ENCODE data around the gene KCNJ10. TPM values are rescaled to one million over a fixed set of nuclear protein-coding genes. Genes with fewer than 3 reads are reported as not detected.

The KCNJ10 gene
- total RNA-seq, 1 experiment from 2014 or later = 1.4 TPM

- ChIA-PET CTCF (interaction anchor here (0.7 to 31.0 kb wide), 3 partner anchors 10 to 187 kb away, joined by 3 to 978 read pairs (median 978); partner anchors contain the start of genes KCNJ10 and KCNJ9), POLR2A (no interaction called here)
- Mint-ChIP-seq H3K27me3 (ENCODE audit: low read depth) (peaks cover 36% of the 10 kb centered on the region), H3K4me3 (no peak overlapping the region), H3K4me1 (peaks cover 40% of the 10 kb centered on the region), H3K9me3 (no peaks in the 10 kb centered on the region), H3K27ac (no peak overlapping the region), H3K36me3 (no peaks in the 10 kb centered on the region)
- DNase-seq (ENCODE audit: low spot score) (no peak), ATAC-seq (no peak)
- TF ChIP-seq ELF4 (CRISPR knock-in tag; IDR thresholded peaks at IDR 0.05; ENCODE audit: low read depth) (no peak), ZMAT4 (CRISPR knock-in tag; IDR thresholded peaks at IDR 0.05) (no peak), ZBTB43 (CRISPR knock-in tag; IDR thresholded peaks at IDR 0.05) (no peak), USF2 (CRISPR knock-in tag; IDR thresholded peaks at IDR 0.05) (no peak), ZNF121 (CRISPR knock-in tag; IDR thresholded peaks at IDR 0.05) (no peak), TP53 (CRISPR knock-in tag; IDR thresholded peaks at IDR 0.05) (no peak), IRF2 (CRISPR knock-in tag; IDR thresholded peaks at IDR 0.05; ENCODE audit: borderline replicate concordance, low read depth) (no peak), NR3C1 (CRISPR knock-in tag; conservative IDR thresholded peaks at IDR 0.05; ENCODE audit: low read depth) (no peak)
Measured at GRCh38 chr1:160064746-160065145, 5.2 kb downstream of the KCNJ10 start.

- no peaks in the 10 kb centered on the region for H3K9me3 Mint-ChIP-seq
- H3K27ac Mint-ChIP-seq = no peak overlapping the region
- ATAC-seq (no peak), DNase-seq (ENCODE audit: low spot score) (no peak)
- peaks cover 36% of the 10 kb centered on the region for H3K4me1 Mint-ChIP-seq
- peaks cover 30% of the 10 kb centered on the region for H3K27me3 Mint-ChIP-seq (ENCODE audit: low read depth)
- no peak overlapping the region for H3K4me3 Mint-ChIP-seq
- H3K36me3 Mint-ChIP-seq = no peaks in the 10 kb centered on the region
- ChIA-PET POLR2A (no interaction called here), CTCF (interaction anchor here (0.7 to 31.0 kb wide), 4 partner anchors 11 to 188 kb away, joined by 3 to 978 read pairs (median 491); partner anchors contain the start of genes KCNJ10 and KCNJ9)
- no peak for TF ChIP-seq HMGXB4 (CRISPR knock-in tag; IDR thresholded peaks at IDR 0.05)
- TF ChIP-seq MLX (CRISPR knock-in tag; IDR thresholded peaks at IDR 0.05) = no peak
- TF ChIP-seq MXD4 (CRISPR knock-in tag; IDR thresholded peaks at IDR 0.05; ENCODE audit: borderline replicate concordance) = no peak
- TF ChIP-seq ARID4B (CRISPR knock-in tag; IDR thresholded peaks at IDR 0.05; ENCODE audit: borderline replicate concordance) = no peak
- TF ChIP-seq FOXJ3 (CRISPR knock-in tag; IDR thresholded peaks at IDR 0.05; ENCODE audit: borderline replicate concordance) = no peak
- no peak for TF ChIP-seq CTCF (IDR thresholded peaks at IDR 0.05)
- TF ChIP-seq ZNF425 (CRISPR knock-in tag; conservative IDR thresholded peaks at IDR 0.05) = no peak
- TF ChIP-seq OVOL2 (CRISPR knock-in tag; IDR thresholded peaks at IDR 0.05; ENCODE audit: borderline replicate concordance) = no peak
- no peak for TF ChIP-seq SMAD3 (CRISPR knock-in tag; IDR thresholded peaks at IDR 0.05; ENCODE audit: borderline replicate concordance)
- no peak for TF ChIP-seq ZNF219 (CRISPR knock-in tag; IDR thresholded peaks at IDR 0.05; ENCODE audit: borderline replicate concordance)
- TF ChIP-seq JUN (CRISPR knock-in tag; IDR thresholded peaks at IDR 0.05) = no peak
Measured at GRCh38 chr1:160064164-160064563, 5.8 kb downstream of the KCNJ10 start.

All from WTC11 (cell line).